Measurements from ENCODE around the gene CBY1.

- TF ChIP-seq CTCF (IDR thresholded peaks at IDR 0.05) (no peak), EZH2 (IDR thresholded peaks at IDR 0.05; ENCODE audit: borderline replicate concordance, insufficient read depth, low read depth, low read length, poor library complexity, severe bottlenecking) (no peak)
These were observed 44.0 kb upstream of the CBY1 start for GRCh38 chr22:38612217-38613006.

Data from B cell (primary cell).